ENCODE data around the gene CYB561.
"Not testable (repeated sequence)": the region's sequence is repeated elsewhere in the genome, so short reads cannot be mapped to it uniquely, and the experiment has no call there.

Gene CYB561

GRCh38 chr17:63478814-63479494 lies 32.8 kb upstream of the CYB561 start:
- DNase-seq: peak; percentile 64

- peak; percentile 67 for DNase-seq
These were observed 31.7 kb upstream of the CYB561 start for GRCh38 chr17:63477480-63478440.

DNA sequence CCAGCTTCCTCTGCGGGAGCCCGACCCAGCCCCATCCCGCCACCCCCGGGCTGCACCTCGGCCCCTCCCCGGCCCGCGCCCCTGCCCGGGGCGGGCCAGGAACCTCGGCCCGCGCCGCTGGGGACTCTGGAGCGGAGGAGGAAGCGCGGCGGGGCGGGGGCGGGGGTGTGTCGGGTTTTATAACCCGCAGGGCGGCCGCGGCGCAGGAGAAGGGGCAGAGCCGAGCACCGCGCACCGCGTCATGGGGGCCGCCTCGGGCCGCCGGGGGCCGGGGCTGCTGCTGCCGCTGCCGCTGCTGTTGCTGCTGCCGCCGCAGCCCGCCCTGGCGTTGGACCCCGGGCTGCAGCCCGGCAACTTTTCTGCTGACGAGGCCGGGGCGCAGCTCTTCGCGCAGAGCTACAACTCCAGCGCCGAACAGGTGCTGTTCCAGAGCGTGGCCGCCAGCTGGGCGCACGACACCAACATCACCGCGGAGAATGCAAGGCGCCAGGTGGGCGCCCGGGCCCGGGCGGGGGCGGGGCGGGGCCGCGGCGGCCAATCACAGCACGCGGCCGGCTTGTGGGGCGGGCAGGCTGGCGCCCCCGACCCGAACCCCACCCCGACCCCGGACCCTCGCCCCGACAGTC lies 30.9 kb upstream of the CYB561 start, which contains the start of gene ACE:
Gene ACE, plus strand, starts transcription at position 208 of the 626 bp plus-strand sequence. Its CDS starts 34 bp downstream, at position 242.
- peak; percentile 57 for DNase-seq

DNA sequence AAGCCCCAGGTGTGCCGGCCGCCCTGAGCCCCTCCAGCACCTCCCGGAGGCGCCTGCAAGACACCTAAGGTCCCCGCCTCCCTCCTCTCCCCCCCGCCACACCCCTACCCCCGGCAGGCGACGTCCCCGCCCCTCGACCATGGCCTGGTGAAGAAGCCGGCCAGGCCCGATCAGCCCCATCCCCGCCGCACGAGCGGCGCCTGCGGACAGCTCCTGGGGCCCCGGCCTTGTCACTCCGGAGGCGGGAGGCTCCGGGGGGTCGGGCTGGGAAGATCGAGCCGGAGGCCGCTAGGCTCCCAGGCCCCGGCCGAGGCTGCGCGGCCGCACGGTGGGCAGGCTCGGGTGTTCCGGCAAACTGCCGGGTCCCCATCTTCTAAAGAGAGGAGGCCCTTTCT lies 30.4 kb upstream of the CYB561 start:
- DNase-seq: peak; percentile 64

- peak; percentile 57 for DNase-seq
These were observed 29.6 kb upstream of the CYB561 start for GRCh38 chr17:63475491-63476412.

GRCh38 chr17:63474586-63475460 lies 28.7 kb upstream of the CYB561 start:
- DNase-seq: no peak

- no peak for DNase-seq
These were observed 28.1 kb upstream of the CYB561 start for GRCh38 chr17:63474174-63474573.

DNA sequence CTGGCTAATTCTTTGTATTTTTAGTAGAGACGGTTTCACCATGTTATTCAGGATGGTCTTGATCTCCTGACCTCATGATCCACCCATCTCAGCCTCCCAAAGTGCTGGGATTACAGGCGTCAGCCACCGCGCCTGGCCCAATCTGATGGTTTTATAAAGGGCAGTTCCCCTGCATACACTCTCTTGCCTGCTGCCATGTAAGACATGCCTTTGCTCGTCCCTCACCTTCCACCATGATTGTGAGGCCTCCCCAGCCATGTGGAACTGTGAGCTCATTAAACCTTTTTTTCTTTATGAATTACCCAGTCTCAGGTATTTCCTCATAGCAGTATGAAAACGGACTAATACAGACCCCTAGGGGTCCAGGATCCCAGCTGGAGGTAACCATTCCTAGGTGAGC lies 22.0 kb upstream of the CYB561 start:
- not testable (repeated sequence) for DNase-seq

DNA sequence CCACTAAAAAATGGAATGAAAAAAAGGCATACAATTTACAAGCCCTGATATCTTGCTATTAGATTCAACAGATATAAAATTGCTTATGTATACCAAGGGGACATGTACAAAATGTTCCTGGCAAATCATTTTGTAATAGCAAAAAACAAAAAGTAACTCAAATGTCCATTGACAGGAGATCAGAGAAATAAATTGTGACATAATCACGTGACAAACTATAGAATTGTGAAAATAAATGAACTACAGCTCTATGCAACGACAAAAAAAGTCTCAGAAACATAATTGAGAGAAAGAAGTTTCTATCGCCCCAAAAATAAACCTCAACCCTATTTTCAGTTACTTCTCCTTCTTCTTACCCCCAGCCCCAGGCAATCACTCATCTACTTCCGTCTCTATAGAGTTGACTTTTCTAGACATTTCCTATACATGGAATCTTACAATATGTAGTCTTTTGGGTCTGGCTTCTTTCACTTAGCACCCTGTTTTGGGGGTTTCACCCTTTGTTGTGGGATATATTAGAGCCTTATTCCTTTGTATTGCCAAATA lies 18.7 kb upstream of the CYB561 start:
- no peak for DNase-seq

GRCh38 chr17:63463771-63464170 lies 17.7 kb upstream of the CYB561 start:
- no peak for DNase-seq

- DNase-seq: no peak
These were observed 13.9 kb upstream of the CYB561 start for GRCh38 chr17:63460018-63460417.

- no peak for DNase-seq
These were observed 12.4 kb upstream of the CYB561 start for GRCh38 chr17:63458478-63458877.

DNA sequence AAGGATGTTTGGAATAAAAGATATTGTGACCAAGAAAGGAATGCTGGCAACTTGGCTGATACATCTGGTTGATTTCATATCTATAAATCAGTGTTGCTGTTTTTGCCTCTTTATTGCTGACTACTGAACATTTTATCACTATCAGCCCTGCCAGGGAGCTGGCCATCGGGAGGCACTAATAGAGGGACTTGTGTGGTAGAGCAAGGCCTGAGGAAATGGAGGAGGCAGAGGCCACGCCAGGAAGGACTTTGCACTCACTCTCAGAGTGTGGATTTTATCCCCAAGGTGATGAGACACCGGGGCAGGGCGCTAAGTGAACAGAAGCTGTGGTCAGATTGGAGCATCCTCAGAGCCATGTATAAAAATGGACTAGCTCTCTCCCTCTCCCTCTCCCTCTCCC lies 9.3 kb upstream of the CYB561 start:
- no peak for DNase-seq

DNA sequence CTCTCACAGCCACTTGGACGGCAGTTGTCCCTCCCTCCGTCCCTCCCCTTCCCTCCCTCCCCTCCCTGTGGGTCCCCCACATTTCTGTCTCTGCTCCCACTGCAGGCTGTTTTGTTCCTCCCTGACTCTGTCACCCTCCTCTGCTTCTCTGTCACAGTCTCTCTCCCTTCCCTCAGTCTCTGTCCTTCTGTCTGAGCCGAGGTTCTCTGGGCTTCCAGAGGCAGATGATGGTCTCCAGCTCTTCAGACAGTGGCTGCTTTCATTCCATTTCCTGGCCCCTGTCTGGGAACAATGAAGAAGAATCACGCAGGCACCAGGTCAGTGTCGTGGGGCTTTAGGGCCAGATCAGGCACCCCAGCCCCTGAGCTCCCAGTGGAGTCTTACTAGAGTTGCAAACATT lies 8.8 kb upstream of the CYB561 start:
- DNase-seq: no peak

- not testable (repeated sequence) for DNase-seq
These were observed 8.3 kb upstream of the CYB561 start for GRCh38 chr17:63454357-63454756.

DNA sequence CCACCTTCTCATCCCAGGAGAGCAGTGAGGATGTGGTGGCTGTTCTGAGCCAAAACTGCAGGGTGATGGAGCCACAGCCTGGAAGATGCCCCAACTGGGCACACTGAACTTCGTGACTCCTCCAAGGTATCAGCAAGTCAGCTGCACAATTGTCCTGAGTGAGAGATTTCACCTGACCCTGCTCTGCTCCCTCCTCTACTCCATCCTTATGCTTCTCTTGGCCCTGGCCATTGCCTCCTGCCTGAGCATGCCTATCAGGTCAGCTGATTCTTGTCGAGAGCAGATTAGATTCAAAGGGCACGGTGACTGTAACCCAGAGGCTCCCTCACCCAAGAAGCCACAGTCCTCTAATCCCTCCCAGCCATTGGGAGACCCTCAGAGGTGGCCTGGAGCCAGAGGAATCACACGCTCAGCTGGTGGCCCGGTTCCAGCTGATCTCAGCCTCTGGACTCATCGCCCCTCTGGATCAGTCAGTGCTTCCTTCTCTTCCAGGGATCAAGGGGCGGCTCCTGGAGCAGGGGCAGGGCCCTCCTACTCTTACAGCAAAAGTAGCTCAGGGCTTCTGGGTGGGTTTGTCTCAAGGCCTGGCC lies 7.0 kb upstream of the CYB561 start:
- DNase-seq: no peak

DNA sequence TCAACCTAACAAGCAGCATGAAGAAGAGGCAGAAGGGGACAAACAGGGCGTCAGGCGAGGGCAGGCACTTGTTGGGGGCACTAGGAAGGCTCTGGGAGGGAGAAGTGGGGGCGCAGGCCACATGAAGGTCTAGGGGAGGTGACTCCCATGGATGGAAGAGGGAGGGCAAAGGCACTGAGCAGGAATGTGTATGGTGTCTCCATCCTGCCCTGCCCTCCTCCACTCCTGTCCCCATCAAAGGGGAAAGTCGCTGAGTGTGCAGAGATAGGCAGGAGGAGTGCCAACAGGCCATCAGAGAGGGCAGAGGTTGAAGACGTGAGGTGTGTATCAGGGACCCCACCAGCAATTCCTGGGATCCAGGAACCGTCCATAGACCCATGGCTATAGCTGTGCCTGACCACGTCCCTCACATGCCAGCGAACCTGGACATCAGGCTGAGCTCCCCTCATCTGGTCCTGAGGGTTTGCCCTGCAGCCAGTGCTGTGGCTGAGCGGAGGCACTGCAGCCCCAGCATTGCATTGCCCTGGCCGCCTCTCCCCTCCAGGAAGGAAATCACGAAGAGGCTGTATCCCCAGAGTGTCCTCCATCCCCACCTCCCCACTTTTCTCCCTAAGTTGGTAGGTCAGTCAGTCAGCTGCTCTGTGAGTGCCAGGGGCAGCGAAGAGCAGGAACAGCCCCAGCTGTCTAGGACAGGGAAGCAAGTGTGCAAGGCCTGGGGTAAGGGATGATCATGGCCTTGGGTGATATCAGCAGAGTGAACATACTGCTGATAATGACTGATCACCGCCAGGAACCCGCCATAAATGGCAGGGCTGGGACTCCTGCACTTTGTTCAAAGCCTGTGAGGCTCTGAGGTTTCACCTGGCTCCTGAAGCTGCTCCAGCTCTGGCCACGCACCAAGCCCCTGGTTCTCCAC lies 6.2 kb upstream of the CYB561 start:
- no peak for DNase-seq

DNA sequence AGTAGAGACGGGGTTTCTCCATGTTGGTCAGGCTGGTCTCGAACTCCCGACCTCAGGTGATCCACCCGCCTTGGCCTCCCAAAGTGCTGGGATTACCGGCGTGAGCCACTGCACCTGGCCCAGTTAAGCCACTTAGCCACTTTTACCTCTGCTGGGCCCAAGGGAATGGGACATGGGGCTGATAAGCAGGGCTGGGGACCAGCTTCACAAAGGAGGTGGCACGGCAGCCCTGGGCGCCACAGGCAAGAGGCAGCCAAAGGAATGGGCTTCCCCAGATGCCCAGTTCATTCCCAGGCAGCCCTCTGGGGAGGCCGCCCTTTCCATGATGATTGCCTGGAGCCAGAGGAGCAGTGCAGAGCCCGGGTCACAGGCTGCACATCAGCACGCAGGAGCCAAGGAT lies 5.0 kb upstream of the CYB561 start:
- DNase-seq: no peak

DNA sequence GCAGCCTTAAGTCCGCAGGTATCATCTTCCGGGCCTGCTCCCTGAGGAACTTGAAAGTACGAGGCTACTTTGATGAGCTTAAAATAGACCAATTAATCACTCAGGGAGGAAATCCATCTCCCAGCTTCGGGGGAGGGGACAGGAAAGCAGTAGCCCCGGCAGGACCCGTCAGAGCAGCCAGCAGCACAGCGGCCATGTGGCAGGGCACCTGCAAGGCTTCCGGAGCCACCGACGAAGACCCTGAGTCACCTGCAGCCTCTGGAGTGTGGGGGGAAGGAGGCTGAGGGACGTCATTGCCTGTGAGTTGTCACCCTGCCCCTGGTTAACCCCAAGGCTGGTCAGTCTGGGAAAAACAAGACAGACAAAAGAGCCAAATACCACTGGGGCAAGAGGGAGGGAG lies 4.4 kb upstream of the CYB561 start:
- no peak for DNase-seq

Measured in retina (tissue), 1 donor.